H9 (cell line): ENCODE data around the gene C1D. TPM values are rescaled to one million over a fixed set of nuclear protein-coding genes. Genes with fewer than 3 reads are reported as not detected.

Experiments used
- DNase-seq: peaks from one replicate; pipeline ENCODE4 v3.0.0-alpha.2; 2017
- H2AFZ ChIP-seq: one replicate; pipeline ENCODE4 v1.6.1; 2013; ENCODE audit warnings: mild to moderate bottlenecking, low read length, control low read depth, moderate library complexity
- H2AK5ac ChIP-seq: 2 replicates; pipeline ENCODE4 v1.6.1; 2013; ENCODE audit warnings: low read length, control low read depth, mixed read lengths; ENCODE audit not compliant: insufficient read length
- H2BK120ac ChIP-seq: one replicate; pipeline ENCODE4 v1.6.1; 2013; ENCODE audit warnings: low read depth, mild to moderate bottlenecking, low read length, control low read depth, inconsistent platforms; ENCODE audit not compliant: poor library complexity, severe bottlenecking
- H2BK12ac ChIP-seq: 2 replicates; pipeline ENCODE4 v1.6.1; 2013; ENCODE audit warnings: low read length, control low read depth, mixed read lengths, low read depth; ENCODE audit not compliant: insufficient read length
- H2BK15ac ChIP-seq: 2 replicates; pipeline ENCODE4 v1.6.1; 2013; ENCODE audit warnings: low read depth, low read length, control low read depth
- H2BK20ac ChIP-seq: one replicate; pipeline ENCODE4 v1.6.1; 2013; ENCODE audit warnings: low read depth, mild to moderate bottlenecking, low read length, control low read depth, inconsistent platforms; ENCODE audit not compliant: poor library complexity, severe bottlenecking
- H2BK5ac ChIP-seq: 2 replicates; pipeline ENCODE4 v1.6.1; 2013; ENCODE audit warnings: low read length, control low read depth, mixed read lengths; ENCODE audit not compliant: insufficient read length
- H3K14ac ChIP-seq: 2 replicates; pipeline ENCODE4 v1.6.1; 2013; ENCODE audit warnings: low read length, control low read depth; ENCODE audit not compliant: insufficient read depth
- H3K18ac ChIP-seq: 2 replicates; pipeline ENCODE4 v1.6.1; 2013; ENCODE audit warnings: low read depth, mild to moderate bottlenecking, mixed read lengths, low read length, control low read depth; ENCODE audit not compliant: insufficient read length
- H3K23ac ChIP-seq: 2 replicates; pipeline ENCODE4 v1.6.1; 2013; ENCODE audit warnings: low read length, control low read depth, mixed read lengths, low read depth; ENCODE audit not compliant: insufficient read length
- H3K23me2 ChIP-seq: 2 replicates; pipeline ENCODE4 v1.6.1; 2013; ENCODE audit warnings: low read depth, mild to moderate bottlenecking, mixed read lengths, low read length, control low read depth; ENCODE audit not compliant: insufficient read length, poor library complexity, severe bottlenecking
- H3K27ac ChIP-seq: 2 replicates; pipeline ENCODE4 v1.5.1; 2013; ENCODE audit warnings: low read length, control low read depth, mixed read lengths, low read depth; ENCODE audit not compliant: insufficient read length
- H3K27me3 ChIP-seq: 2 replicates; pipeline ENCODE4 v1.6.1; 2013; ENCODE audit warnings: low read length, control low read depth, inconsistent platforms; ENCODE audit not compliant: insufficient read depth
- H3K4ac ChIP-seq: 2 replicates; pipeline ENCODE4 v1.6.1; 2013; ENCODE audit warnings: low read depth, mild to moderate bottlenecking, control low read depth, inconsistent platforms, low read length, moderate library complexity
- H3K4me1 ChIP-seq: 2 replicates; pipeline ENCODE4 v1.6.1; 2013; ENCODE audit warnings: low read length, control low read depth, inconsistent platforms; ENCODE audit not compliant: insufficient read depth
- H3K4me2 ChIP-seq: 2 replicates; pipeline ENCODE4 v1.6.1; 2013; ENCODE audit warnings: low read length, control low read depth, mixed read lengths; ENCODE audit not compliant: insufficient read length, insufficient read depth
- H3K56ac ChIP-seq: 2 replicates; pipeline ENCODE4 v1.6.1; 2013; ENCODE audit warnings: low read depth, mild to moderate bottlenecking, mixed read lengths, low read length, control low read depth; ENCODE audit not compliant: insufficient read length
- H3K79me1 ChIP-seq: 2 replicates; pipeline ENCODE4 v1.6.1; 2013; ENCODE audit warnings: low read depth, mild to moderate bottlenecking, moderate library complexity, low read length, control low read depth, inconsistent platforms; ENCODE audit not compliant: insufficient read depth, poor library complexity, severe bottlenecking
- H3K79me2 ChIP-seq: 2 replicates; pipeline ENCODE4 v1.6.1; 2013; ENCODE audit warnings: low read length, control low read depth, inconsistent platforms; ENCODE audit not compliant: insufficient read depth
- H3K9ac ChIP-seq: 2 replicates; pipeline ENCODE4 v1.6.1; 2013; ENCODE audit warnings: low read length, control low read depth, mixed read lengths; ENCODE audit not compliant: insufficient read length; ENCODE audit errors: extremely low read depth
- H3K9me3 ChIP-seq: one replicate; pipeline ENCODE4 v1.6.1; 2013; ENCODE audit warnings: low read depth, low read length, inconsistent platforms; ENCODE audit not compliant: control insufficient read depth
- H3T11ph ChIP-seq: one replicate; pipeline ENCODE4 v1.6.1; 2013; ENCODE audit warnings: mild to moderate bottlenecking, low read length, control low read depth, inconsistent platforms
- H4K20me1 ChIP-seq: one replicate; pipeline ENCODE4 v1.6.1; 2013; ENCODE audit not compliant: control insufficient read depth, insufficient read length, insufficient read depth
- H4K5ac ChIP-seq: 2 replicates; pipeline ENCODE4 v1.6.1; 2013; ENCODE audit warnings: low read depth, mild to moderate bottlenecking, mixed read lengths, low read length, control low read depth; ENCODE audit not compliant: insufficient read length
- H4K8ac ChIP-seq: replicated peaks from 2 replicates; pipeline ENCODE4 v1.6.1; 2013; ENCODE audit warnings: low read length, control low read depth, mixed read lengths, low read depth; ENCODE audit not compliant: insufficient read length
- H4K91ac ChIP-seq: 2 replicates; pipeline ENCODE4 v1.6.1; 2013; ENCODE audit warnings: low read depth, mild to moderate bottlenecking, moderate library complexity, mixed read lengths, low read length, control low read depth; ENCODE audit not compliant: insufficient read length
- H3K27ac Mint-ChIP-seq, 3 experiments: 2 replicates in 2 of 3; 3 replicates in 1 of 3; pipeline ENCODE4 v1.8.0; 2020 to 2021; ENCODE audit warnings: mixed read lengths in 3 of 3, mild to moderate bottlenecking in 1 of 3, moderate library complexity in 1 of 3
- H3K27me3 Mint-ChIP-seq: 2 replicates; pipeline ENCODE4 v1.8.0; 2021; ENCODE audit warnings: low read depth, mild to moderate bottlenecking, moderate library complexity, mixed read lengths
- H3K36me3 Mint-ChIP-seq, 3 experiments: 2 replicates in 2 of 3; 3 replicates in 1 of 3; pipeline ENCODE4 v1.8.0; 2020 to 2021; ENCODE audit warnings: low read depth in 3 of 3, mixed read lengths in 3 of 3; ENCODE audit not compliant: insufficient read depth in 1 of 3
- H3K4me1 Mint-ChIP-seq, 2 experiments: 2 replicates each; pipeline ENCODE4 v1.8.0; 2020; ENCODE audit warnings: mixed read lengths in 2 of 2
- H3K4me3 Mint-ChIP-seq, 2 experiments: 2 replicates in 1 of 2; 3 replicates in 1 of 2; pipeline ENCODE4 v1.8.0; 2020 to 2021; ENCODE audit warnings: mild to moderate bottlenecking in 2 of 2, mixed read lengths in 2 of 2, moderate library complexity in 1 of 2
- H3K9me3 Mint-ChIP-seq, 2 experiments: 2 replicates in 1 of 2; 3 replicates in 1 of 2; pipeline ENCODE4 v1.8.0; 2020; ENCODE audit warnings: mild to moderate bottlenecking in 2 of 2, mixed read lengths in 2 of 2, moderate library complexity in 1 of 2
- WGBS: extraction: QIAGEN DNeasy Blood & Tissue Kit; methylation state at CpG from one replicate; pipeline ENCODE4 v1.1.7; 2013; ENCODE audit warnings: missing lambda C conversion rate, low lambda C conversion rate, mixed read lengths; ENCODE audit not compliant: insufficient read length; ENCODE audit errors: extremely low coverage; 5-methylcytosine and 5-hydroxymethylcytosine counted together
- total RNA-seq: library from RNA; stranded (reverse); gene quantifications from 2 replicates; pipeline ENCODE4 v1.2.1, GENCODE V29; 2021
- TF ChIP-seq, protein P1 (sequence below): fragments of 200-600 bp; sonication (generic); conservative IDR thresholded peaks from 3 replicates; pipeline ENCODE4 v1.8.0; 2021; ENCODE audit warnings: antibody characterized with exemption, mild to moderate bottlenecking

Gene C1D
- total RNA-seq, 1 experiment from 2014 or later = 19.7 TPM

DNA sequence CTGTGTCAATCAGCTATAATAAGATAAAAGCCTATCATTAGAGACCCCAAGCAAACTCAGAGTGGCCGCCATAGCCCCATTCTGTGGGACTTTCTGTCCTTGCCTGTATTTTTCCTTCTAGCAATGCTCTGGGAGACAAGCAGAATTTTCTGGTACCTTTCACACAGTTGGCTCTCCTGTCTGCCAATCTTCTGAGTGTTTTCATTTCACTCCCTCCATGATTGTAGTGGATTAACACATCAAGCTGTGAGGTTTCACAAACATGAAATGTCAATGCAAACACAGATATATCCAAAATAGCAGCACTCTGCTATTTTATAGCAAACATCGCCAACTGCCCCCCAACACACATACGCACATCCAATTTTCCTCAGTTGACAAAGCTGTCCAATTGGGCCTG, 64.9 kb downstream of the C1D start:
- H3K23ac ChIP-seq = no peak overlapping the region
- H3K79me2 ChIP-seq = no peaks in the 10 kb centered on the region
- no peak overlapping the region for H3K4me2 ChIP-seq
- no peak overlapping the region for H3T11ph ChIP-seq
- no peak overlapping the region for H3K27ac ChIP-seq
- H3K4ac ChIP-seq = no peak overlapping the region
- no peak overlapping the region for H4K5ac ChIP-seq
- H2BK15ac ChIP-seq = no peak overlapping the region
- H3K9ac ChIP-seq = no peak overlapping the region
- H4K20me1 ChIP-seq = no peaks in the 10 kb centered on the region
- WGBS = no CpG with 5 or more reads among the region's 3 CpGs
- H2AK5ac ChIP-seq = no peak overlapping the region
- Mint-ChIP-seq H3K9me3 (peaks cover 10 to 12% of the 10 kb centered on the region in 2 experiments; a peak in 4 of 5 replicates), H3K4me1 (no peaks in the 10 kb centered on the region), H3K36me3 (peaks cover 0 to 5% (median 0%) of the 10 kb centered on the region in 3 experiments; a peak in 1 of 7 replicates), H3K27me3 (peaks cover 2% of the 10 kb centered on the region), H3K4me3 (no peak overlapping the region), H3K27ac (no peak overlapping the region)
- H3K4me1 ChIP-seq = no peaks in the 10 kb centered on the region
- H2BK20ac ChIP-seq = no peak overlapping the region
- H3K18ac ChIP-seq = no peak overlapping the region
- DNase-seq = no peak
- H2BK5ac ChIP-seq = no peak overlapping the region
- no peak overlapping the region for H4K8ac ChIP-seq
- no peak overlapping the region for H2BK12ac ChIP-seq
- no peaks in the 10 kb centered on the region for H3K27me3 ChIP-seq
- no peak overlapping the region for H3K14ac ChIP-seq
- H3K23me2 ChIP-seq = no peaks in the 10 kb centered on the region
- H2BK120ac ChIP-seq = no peak overlapping the region
- H3K79me1 ChIP-seq = no peaks in the 10 kb centered on the region
- no peak overlapping the region for H3K56ac ChIP-seq
- no peak overlapping the region for H2AFZ ChIP-seq
- TF ChIP-seq, protein P1, sequence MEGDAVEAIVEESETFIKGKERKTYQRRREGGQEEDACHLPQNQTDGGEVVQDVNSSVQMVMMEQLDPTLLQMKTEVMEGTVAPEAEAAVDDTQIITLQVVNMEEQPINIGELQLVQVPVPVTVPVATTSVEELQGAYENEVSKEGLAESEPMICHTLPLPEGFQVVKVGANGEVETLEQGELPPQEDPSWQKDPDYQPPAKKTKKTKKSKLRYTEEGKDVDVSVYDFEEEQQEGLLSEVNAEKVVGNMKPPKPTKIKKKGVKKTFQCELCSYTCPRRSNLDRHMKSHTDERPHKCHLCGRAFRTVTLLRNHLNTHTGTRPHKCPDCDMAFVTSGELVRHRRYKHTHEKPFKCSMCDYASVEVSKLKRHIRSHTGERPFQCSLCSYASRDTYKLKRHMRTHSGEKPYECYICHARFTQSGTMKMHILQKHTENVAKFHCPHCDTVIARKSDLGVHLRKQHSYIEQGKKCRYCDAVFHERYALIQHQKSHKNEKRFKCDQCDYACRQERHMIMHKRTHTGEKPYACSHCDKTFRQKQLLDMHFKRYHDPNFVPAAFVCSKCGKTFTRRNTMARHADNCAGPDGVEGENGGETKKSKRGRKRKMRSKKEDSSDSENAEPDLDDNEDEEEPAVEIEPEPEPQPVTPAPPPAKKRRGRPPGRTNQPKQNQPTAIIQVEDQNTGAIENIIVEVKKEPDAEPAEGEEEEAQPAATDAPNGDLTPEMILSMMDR = no peak
- H3K9me3 ChIP-seq = no peaks in the 10 kb centered on the region
- no peak overlapping the region for H4K91ac ChIP-seq
